Endothelial cell (in vitro differentiated cells): ENCODE results near the gene ARHGAP23. TPM values are rescaled to one million over a fixed set of nuclear protein-coding genes. Genes with fewer than 3 reads are reported as not detected.
"Not testable (repeated sequence)": the region's sequence is repeated elsewhere in the genome, so short reads cannot be mapped to it uniquely, and the experiment has no call there.

Source experiments
- DNase-seq: peaks from one replicate; pipeline ENCODE4 v3.0.0; 2021; ENCODE audit warnings: low spot score
- H3K27ac Mint-ChIP-seq: one replicate; pipeline ENCODE4 v1.8.0; 2021; ENCODE audit warnings: mixed read lengths, inconsistent platforms; ENCODE audit not compliant: unreplicated experiment
- H3K27me3 Mint-ChIP-seq: one replicate; pipeline ENCODE4 v1.8.0; 2021; ENCODE audit warnings: mild to moderate bottlenecking, moderate library complexity, mixed read lengths, inconsistent platforms; ENCODE audit not compliant: unreplicated experiment
- H3K36me3 Mint-ChIP-seq: one replicate; pipeline ENCODE4 v1.8.0; 2021; ENCODE audit warnings: mild to moderate bottlenecking, low read depth, mixed read lengths, inconsistent platforms; ENCODE audit not compliant: unreplicated experiment
- H3K4me1 Mint-ChIP-seq: one replicate; pipeline ENCODE4 v1.8.0; 2021; ENCODE audit warnings: mild to moderate bottlenecking, mixed read lengths, inconsistent platforms; ENCODE audit not compliant: unreplicated experiment
- H3K4me3 Mint-ChIP-seq: one replicate; pipeline ENCODE4 v1.8.0; 2021; ENCODE audit warnings: mild to moderate bottlenecking, mixed read lengths, inconsistent platforms; ENCODE audit not compliant: unreplicated experiment
- H3K9me3 Mint-ChIP-seq: one replicate; pipeline ENCODE4 v1.8.0; 2021; ENCODE audit warnings: mixed read lengths, inconsistent platforms; ENCODE audit not compliant: unreplicated experiment
- total RNA-seq: library from RNA; stranded (reverse); fragmentation: NEBNext Ultra II Directional; extraction: Animal tissue kit (Norgen Biotek cat#: 25700); gene quantifications from one replicate; pipeline ENCODE4 v1.2.1, GENCODE V29; 2021; ENCODE audit not compliant: unreplicated experiment
- TF ChIP-seq, protein P1 (sequence below): fragments of 200-600 bp; sonication (generic); IDR thresholded peaks from one replicate; pipeline ENCODE4 v1.5.0; 2021; ENCODE audit warnings: antibody characterized with exemption; ENCODE audit not compliant: unreplicated experiment

ARHGAP23 gene
- total RNA-seq, 1 donor from 2014 or later = 70.5 TPM

DNA sequence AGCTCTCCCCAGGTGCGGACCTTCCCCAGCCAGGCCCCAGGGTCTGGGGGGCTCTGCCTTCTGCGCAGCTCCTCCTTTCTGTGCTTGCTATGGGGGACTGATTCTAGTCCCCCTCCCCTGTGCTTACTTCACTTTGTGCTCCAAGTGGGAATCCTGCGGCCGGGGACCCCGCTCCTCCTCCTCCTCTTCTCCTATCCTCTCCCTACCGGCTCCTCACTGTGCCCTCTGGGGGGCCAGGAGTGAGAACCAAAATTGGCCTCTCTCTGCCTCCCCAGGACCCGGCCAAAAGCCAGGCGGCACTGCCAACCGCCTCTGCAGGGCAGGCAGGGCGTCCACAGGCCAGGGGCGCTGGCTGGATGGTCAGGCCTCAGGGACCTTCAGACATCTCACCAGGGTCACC lies 103.5 kb downstream of the ARHGAP23 start:
- not testable (repeated sequence) for H3K9me3 Mint-ChIP-seq, H3K4me3 Mint-ChIP-seq, H3K27ac Mint-ChIP-seq, H3K36me3 Mint-ChIP-seq, DNase-seq, H3K4me1 Mint-ChIP-seq
- peaks cover 16% of the 10 kb centered on the region for H3K27me3 Mint-ChIP-seq

DNA sequence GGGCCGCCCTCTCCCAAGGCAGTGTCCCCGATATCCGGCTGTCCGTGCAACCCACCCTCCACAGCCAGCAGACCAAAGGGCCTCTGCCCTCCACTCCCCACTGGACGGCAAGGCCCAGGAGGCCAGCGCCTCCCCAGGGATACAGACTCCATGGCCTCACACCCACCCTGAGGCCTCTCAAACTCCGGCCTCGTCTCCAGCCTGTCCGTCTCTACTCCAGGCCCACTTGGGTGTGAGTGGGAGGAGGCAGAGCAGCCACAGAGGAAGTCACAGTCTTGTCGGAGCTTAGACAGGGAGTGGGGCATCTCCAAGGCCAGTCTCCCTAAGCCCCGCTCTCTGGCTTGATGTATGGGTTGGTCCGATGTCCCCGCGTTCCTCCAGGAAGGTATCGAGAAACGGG lies 104.2 kb downstream of the ARHGAP23 start:
- DNase-seq = no peak
- Mint-ChIP-seq H3K9me3 (no peaks in the 10 kb centered on the region), H3K4me3 (no peak overlapping the region), H3K4me1 (no peaks in the 10 kb centered on the region), H3K36me3 (no peaks in the 10 kb centered on the region), H3K27ac (no peak overlapping the region), H3K27me3 (peaks cover 16% of the 10 kb centered on the region)
- TF ChIP-seq, protein P1, sequence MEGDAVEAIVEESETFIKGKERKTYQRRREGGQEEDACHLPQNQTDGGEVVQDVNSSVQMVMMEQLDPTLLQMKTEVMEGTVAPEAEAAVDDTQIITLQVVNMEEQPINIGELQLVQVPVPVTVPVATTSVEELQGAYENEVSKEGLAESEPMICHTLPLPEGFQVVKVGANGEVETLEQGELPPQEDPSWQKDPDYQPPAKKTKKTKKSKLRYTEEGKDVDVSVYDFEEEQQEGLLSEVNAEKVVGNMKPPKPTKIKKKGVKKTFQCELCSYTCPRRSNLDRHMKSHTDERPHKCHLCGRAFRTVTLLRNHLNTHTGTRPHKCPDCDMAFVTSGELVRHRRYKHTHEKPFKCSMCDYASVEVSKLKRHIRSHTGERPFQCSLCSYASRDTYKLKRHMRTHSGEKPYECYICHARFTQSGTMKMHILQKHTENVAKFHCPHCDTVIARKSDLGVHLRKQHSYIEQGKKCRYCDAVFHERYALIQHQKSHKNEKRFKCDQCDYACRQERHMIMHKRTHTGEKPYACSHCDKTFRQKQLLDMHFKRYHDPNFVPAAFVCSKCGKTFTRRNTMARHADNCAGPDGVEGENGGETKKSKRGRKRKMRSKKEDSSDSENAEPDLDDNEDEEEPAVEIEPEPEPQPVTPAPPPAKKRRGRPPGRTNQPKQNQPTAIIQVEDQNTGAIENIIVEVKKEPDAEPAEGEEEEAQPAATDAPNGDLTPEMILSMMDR = no peak

DNA sequence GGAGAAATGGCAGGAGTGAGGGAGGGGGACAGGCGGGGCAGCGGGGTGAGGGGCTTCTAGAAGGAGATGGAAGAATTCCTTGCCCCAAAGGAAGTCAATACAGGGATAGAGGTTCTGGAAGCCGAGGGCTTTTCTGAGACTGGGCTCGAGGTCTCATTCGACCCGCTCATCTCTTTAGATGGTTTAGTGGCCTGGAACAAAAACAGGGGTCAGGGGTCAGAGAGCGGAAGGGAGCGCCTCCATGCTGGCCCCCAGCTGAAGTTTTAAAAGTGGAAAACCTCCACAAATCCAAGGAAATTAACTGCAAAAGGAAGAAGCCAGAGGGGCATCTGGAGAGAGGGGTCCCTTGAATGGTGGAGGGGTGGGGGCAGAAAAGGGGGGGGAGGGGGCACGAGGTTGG lies 105.0 kb downstream of the ARHGAP23 start:
- TF ChIP-seq, protein P1 = no peak
- no peak overlapping the region for H3K4me3 Mint-ChIP-seq
- H3K27ac Mint-ChIP-seq = no peak overlapping the region
- H3K36me3 Mint-ChIP-seq = no peaks in the 10 kb centered on the region
- H3K4me1 Mint-ChIP-seq = no peaks in the 10 kb centered on the region
- no peak for DNase-seq
- no peaks in the 10 kb centered on the region for H3K9me3 Mint-ChIP-seq
- H3K27me3 Mint-ChIP-seq = peaks cover 12% of the 10 kb centered on the region

DNA sequence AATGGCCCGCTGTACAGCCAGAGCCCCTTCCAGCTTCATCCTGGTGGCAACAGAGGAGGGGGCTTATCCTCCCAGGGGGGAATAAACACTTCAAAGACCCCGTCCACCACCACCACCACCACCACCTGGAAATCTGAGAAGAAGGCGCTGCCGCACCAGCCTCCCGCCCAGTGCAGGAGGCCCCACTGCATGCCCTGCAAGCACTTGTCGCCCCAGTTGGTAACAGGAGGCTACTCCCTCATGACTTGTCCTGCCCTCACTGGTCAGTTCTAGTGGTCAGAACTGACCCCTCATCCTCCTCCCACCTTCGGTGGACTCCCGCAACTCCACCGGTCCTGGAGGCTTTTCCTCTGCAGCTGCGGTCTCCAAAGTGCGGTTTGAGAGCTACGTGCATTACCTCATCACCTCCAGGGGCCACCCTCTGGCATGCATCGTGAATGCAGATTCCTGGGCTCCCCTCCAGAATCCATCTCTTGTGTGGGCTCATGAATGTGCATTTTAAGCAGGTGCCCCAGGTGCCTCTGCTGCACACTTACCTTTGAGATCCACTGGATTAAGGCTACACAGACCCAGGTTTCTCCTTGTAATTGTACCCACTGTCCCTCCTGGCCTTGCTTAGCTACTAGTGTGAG lies 105.7 kb downstream of the ARHGAP23 start:
- TF ChIP-seq, protein P1 = no peak
- Mint-ChIP-seq H3K27me3 (peaks cover 10% of the 10 kb centered on the region), H3K4me1 (no peaks in the 10 kb centered on the region), H3K4me3 (no peak overlapping the region), H3K9me3 (no peaks in the 10 kb centered on the region), H3K27ac (no peak overlapping the region), H3K36me3 (no peaks in the 10 kb centered on the region)
- DNase-seq = no peak

DNA sequence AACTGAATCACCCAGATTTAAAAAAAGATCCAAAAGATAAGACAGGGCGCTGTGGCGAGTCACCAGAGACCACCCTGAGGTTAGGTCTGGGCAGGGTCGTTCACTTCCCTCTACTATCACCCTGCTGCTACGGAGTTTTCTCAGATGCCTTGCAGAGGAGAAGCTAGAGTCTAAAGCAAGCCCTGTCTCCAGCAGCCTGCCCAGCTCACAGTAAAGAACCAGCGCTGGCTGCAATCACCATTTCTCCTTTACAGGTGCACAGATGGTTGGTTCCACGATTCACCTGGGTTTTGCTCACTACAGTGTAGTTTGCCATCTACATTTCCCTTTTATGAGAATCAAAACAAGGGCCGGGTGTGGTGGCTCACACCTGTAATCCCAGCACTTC lies 106.2 kb downstream of the ARHGAP23 start:
- H3K4me1 Mint-ChIP-seq = no peaks in the 10 kb centered on the region
- H3K27me3 Mint-ChIP-seq = peaks cover 10% of the 10 kb centered on the region
- no peak overlapping the region for H3K4me3 Mint-ChIP-seq
- no peaks in the 10 kb centered on the region for H3K36me3 Mint-ChIP-seq
- TF ChIP-seq, protein P1 = no peak
- no peak overlapping the region for H3K27ac Mint-ChIP-seq
- DNase-seq = no peak
- no peaks in the 10 kb centered on the region for H3K9me3 Mint-ChIP-seq
